Right lobe of liver (tissue), 4 donors: ENCODE results near the gene RGS6.

Source experiments
- CTCF ChIP-seq, 4 donors: fragments of 200-600 bp in 3 of 4; fragments of 450-650 bp in 1 of 4; IDR thresholded peaks; one replicate each; pipeline versions ENCODE4 v1.5.1 to v1.8.0; 2016 to 2022; ENCODE audit warnings: antibody characterized with exemption in 4 of 4, mild to moderate bottlenecking in 2 of 4
- POLR2A ChIP-seq: fragments of 450-650 bp; IDR thresholded peaks from one replicate; pipeline ENCODE4 v1.6.1; 2017; ENCODE audit warnings: antibody characterized with exemption, mild to moderate bottlenecking
- donor health status: DM: no; HTN: no; CAD: no.
- donor health status: DM: no; HTN: no; CAD: no.
- donor health status: DM: no; HTN: yes; CAD: no.

DNA sequence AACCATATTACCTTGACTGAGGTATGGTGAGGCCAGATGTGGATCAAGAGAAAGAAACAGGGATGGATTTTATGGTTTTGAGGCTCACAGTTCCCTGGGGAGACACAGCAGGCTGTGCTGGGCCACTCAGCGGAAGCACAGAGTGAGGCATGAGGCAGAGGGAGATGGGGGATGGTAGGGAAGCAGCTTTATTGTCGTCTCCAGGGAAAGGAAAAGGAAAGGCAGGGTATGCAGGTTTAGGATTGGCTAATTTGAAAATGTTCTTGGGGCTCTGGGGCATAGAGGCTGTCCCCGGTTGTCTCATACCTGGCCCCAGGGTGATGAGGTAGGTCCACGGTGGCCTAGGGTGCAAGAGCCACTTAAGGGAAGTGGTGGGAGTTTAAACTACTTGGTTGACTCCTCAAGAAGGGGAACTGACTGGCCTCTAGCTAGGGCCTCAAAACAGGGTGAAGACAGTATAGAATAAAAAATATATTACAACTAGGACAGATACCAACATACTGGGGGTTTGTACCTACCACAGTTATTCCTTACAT, 322.8 kb downstream of the RGS6 start:
- TF ChIP-seq CTCF (IDR thresholded peaks at IDR 0.05) (no peak), POLR2A (no peak)
